GM21390 (cell line): Measurements from ENCODE around the gene PDE4D.
"Not testable (repeated sequence)": the region's sequence is repeated elsewhere in the genome, so short reads cannot be mapped to it uniquely, and the experiment has no call there.

ENCODE experiments used
- ATAC-seq: cut with Tn5 transposase; IDR thresholded peaks from one replicate; pipeline ENCODE4 v1.9.1; 2021; ENCODE audit not compliant: unreplicated experiment

PDE4D gene

GRCh38 chr5:59800347-59800893, 93.1 kb downstream of the PDE4D start:
- ATAC-seq = peak; percentile 2

- peak; percentile 58 for ATAC-seq
These were observed 93.7 kb downstream of the PDE4D start for GRCh38 chr5:59799668-59800346.

GRCh38 chr5:59798862-59799667, 94.5 kb downstream of the PDE4D start:
- peak; percentile 77 for ATAC-seq

GRCh38 chr5:59795141-59795540, 98.4 kb downstream of the PDE4D start:
- ATAC-seq = no peak

- ATAC-seq = no peak
These were observed 100.4 kb downstream of the PDE4D start for GRCh38 chr5:59792983-59793585.

GRCh38 chr5:59791617-59792016, 101.9 kb downstream of the PDE4D start:
- no peak for ATAC-seq

GRCh38 chr5:59790776-59791475, 102.6 kb downstream of the PDE4D start:
- no peak for ATAC-seq

GRCh38 chr5:59790376-59790775, 103.2 kb downstream of the PDE4D start:
- no peak for ATAC-seq

GRCh38 chr5:59789894-59790293, 103.6 kb downstream of the PDE4D start:
- no peak for ATAC-seq

- no peak for ATAC-seq
These were observed 104.3 kb downstream of the PDE4D start for GRCh38 chr5:59789197-59789596.

GRCh38 chr5:59786334-59786805, 107.2 kb downstream of the PDE4D start:
- no peak for ATAC-seq

- ATAC-seq = no peak
These were observed 107.7 kb downstream of the PDE4D start for GRCh38 chr5:59785676-59786333.

- not testable (repeated sequence) for ATAC-seq
These were observed 108.8 kb downstream of the PDE4D start for GRCh38 chr5:59784708-59785107.

GRCh38 chr5:59783264-59783663, 110.3 kb downstream of the PDE4D start:
- no peak for ATAC-seq

- no peak for ATAC-seq
These were observed 110.7 kb downstream of the PDE4D start for GRCh38 chr5:59782856-59783255.

GRCh38 chr5:59779453-59779852, 114.1 kb downstream of the PDE4D start:
- ATAC-seq = no peak

- ATAC-seq = no peak
These were observed 116.5 kb downstream of the PDE4D start for GRCh38 chr5:59777028-59777427.

- no peak for ATAC-seq
These were observed 120.2 kb downstream of the PDE4D start for GRCh38 chr5:59773294-59773693.

- no peak for ATAC-seq
These were observed 120.8 kb downstream of the PDE4D start for GRCh38 chr5:59772757-59773156.

- ATAC-seq = no peak
These were observed 121.3 kb downstream of the PDE4D start for GRCh38 chr5:59772206-59772605.
